Measurements from ENCODE around the gene MMS19.

DNA sequence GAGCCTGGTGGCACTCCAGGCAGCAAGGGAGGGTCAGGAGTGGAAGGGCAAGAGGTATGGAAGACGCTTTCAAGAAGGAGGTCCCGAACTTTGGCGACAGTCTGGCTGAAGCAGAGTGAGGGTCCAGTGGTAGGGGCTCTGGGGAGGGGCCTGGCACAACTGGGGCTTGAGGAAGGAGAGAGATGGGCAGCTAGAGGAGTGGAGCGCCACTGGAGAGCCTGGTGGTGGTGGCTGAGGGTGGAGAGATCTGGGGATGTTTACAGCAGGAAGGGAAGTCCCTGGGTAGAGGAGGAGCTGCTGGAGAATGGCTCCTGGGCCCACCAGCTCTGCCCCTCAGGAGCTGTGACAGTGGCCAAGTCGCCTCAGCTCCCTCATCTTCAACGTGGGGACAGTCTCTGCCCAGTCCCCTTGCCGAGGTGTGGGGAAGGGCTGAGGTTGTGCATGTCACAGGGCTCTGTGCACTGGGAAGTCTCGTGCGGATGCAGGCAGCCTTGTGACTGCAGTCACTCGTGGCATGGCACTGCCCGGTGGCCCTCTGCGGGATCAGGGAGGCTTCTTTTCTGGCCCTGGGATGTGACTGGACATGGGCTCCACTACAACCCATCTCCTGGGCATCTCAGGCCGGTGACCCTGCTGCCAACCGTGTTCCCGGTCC is 19.0 kb upstream of the MMS19 start:
- no peak for TF ChIP-seq CTCF (IDR thresholded peaks at IDR 0.05)
- no peak for TF ChIP-seq POLR2A (IDR thresholded peaks at IDR 0.05)

Data from heart left ventricle (tissue), 13 donors.